Astrocyte (in vitro differentiated cells and primary cell): ENCODE data around the gene RAPSN. TPM values are rescaled to one million over a fixed set of nuclear protein-coding genes. Genes with fewer than 3 reads are reported as not detected.

Experiments used
- DNase-seq: peaks from one replicate; pipeline ENCODE4 v3.0.0-alpha.2; 2010; ENCODE audit warnings: low read depth
- FAIRE-seq: peaks from 2 replicates; lab custom pipeline; 2011; peaks lifted over from hg19 to GRCh38; lab: Jason Lieb, UNC
- H2AFZ ChIP-seq: 2 replicates; pipeline ENCODE4 v1.6.0; 2012; ENCODE audit warnings: low read depth, low read length, inconsistent platforms
- H3K27ac ChIP-seq: 2 replicates; pipeline ENCODE4 v1.5.1; 2011; ENCODE audit warnings: low read depth, low read length, inconsistent platforms
- H3K27me3 ChIP-seq: 2 replicates; pipeline ENCODE4 v1.6.0; 2011; ENCODE audit warnings: low read length, inconsistent platforms; ENCODE audit not compliant: insufficient read depth
- H3K36me3 ChIP-seq: 2 replicates; pipeline ENCODE4 v1.5.1; 2011; ENCODE audit warnings: low read length, inconsistent platforms; ENCODE audit not compliant: insufficient read depth
- H3K4me1 ChIP-seq: 2 replicates; pipeline ENCODE4 v1.5.1; 2011; ENCODE audit warnings: low read length, inconsistent platforms; ENCODE audit not compliant: insufficient read depth
- H3K4me2 ChIP-seq: 2 replicates; pipeline ENCODE4 v1.6.0; 2012; ENCODE audit warnings: low read length, inconsistent platforms
- H3K4me3 ChIP-seq: 2 replicates; pipeline ENCODE4 v1.5.1; 2011; ENCODE audit warnings: low read depth, mild to moderate bottlenecking, low read length, inconsistent platforms; ENCODE audit not compliant: insufficient read depth
- H3K79me2 ChIP-seq: 2 replicates; pipeline ENCODE4 v1.6.0; 2012; ENCODE audit warnings: mild to moderate bottlenecking, low read length, inconsistent platforms; ENCODE audit not compliant: insufficient read depth
- H3K9ac ChIP-seq: 2 replicates; pipeline ENCODE4 v1.6.0; 2012; ENCODE audit warnings: mild to moderate bottlenecking, low read length, inconsistent platforms
- H3K9me3 ChIP-seq: 2 replicates; pipeline ENCODE4 v1.5.1; 2012; ENCODE audit warnings: low read depth, mild to moderate bottlenecking, low read length, inconsistent platforms; ENCODE audit not compliant: insufficient read depth
- H4K20me1 ChIP-seq: 2 replicates; pipeline ENCODE4 v1.6.0; 2012; ENCODE audit warnings: low read length, inconsistent platforms; ENCODE audit not compliant: insufficient read depth
- H3K27ac Mint-ChIP-seq: one replicate; pipeline ENCODE4 v1.8.0; 2021; ENCODE audit warnings: mild to moderate bottlenecking, mixed read lengths; ENCODE audit not compliant: unreplicated experiment
- H3K27me3 Mint-ChIP-seq: one replicate; pipeline ENCODE4 v1.8.0; 2021; ENCODE audit warnings: low read depth, mixed read lengths; ENCODE audit not compliant: unreplicated experiment
- H3K36me3 Mint-ChIP-seq: one replicate; pipeline ENCODE4 v1.8.0; 2021; ENCODE audit warnings: low read depth, mixed read lengths; ENCODE audit not compliant: unreplicated experiment
- H3K4me1 Mint-ChIP-seq: one replicate; pipeline ENCODE4 v1.8.0; 2021; ENCODE audit warnings: low read depth, mixed read lengths; ENCODE audit not compliant: unreplicated experiment
- H3K4me3 Mint-ChIP-seq: one replicate; pipeline ENCODE4 v1.8.0; 2021; ENCODE audit warnings: mild to moderate bottlenecking, moderate library complexity, mixed read lengths; ENCODE audit not compliant: unreplicated experiment
- H3K9me3 Mint-ChIP-seq: one replicate; pipeline ENCODE4 v1.8.0; 2021; ENCODE audit warnings: mild to moderate bottlenecking, mixed read lengths; ENCODE audit not compliant: unreplicated experiment
- EZH2 ChIP-seq: IDR thresholded peaks from 2 replicates; pipeline ENCODE4 v1.6.1; 2012; ENCODE audit warnings: mild to moderate bottlenecking, low read length, inconsistent platforms; ENCODE audit not compliant: insufficient read depth
- total RNA-seq: library from RNA; stranded (reverse); gene quantifications from 2 replicates; pipeline ENCODE4 v1.2.1, GENCODE V29; 2021
- TF ChIP-seq, protein P1 (sequence below): IDR thresholded peaks from 2 replicates; pipeline ENCODE4 v1.5.1; 2011; ENCODE audit warnings: low read depth, mild to moderate bottlenecking, inconsistent platforms, low read length, moderate library complexity; ENCODE audit not compliant: insufficient read depth

The RAPSN gene
- total RNA-seq, 1 donor from 2014 or later, result 0.86 TPM

GRCh38 chr11:47431356-47432083 lies 17.4 kb downstream of the RAPSN start:
- Histone ChIP-seq H3K27ac (no peak overlapping the region), H3K4me1 (peaks cover 5% of the 10 kb centered on the region), H3K4me3 (no peak overlapping the region), H3K4me2 (no peak overlapping the region), H3K36me3 (no peaks in the 10 kb centered on the region), H3K9me3 (no peaks in the 10 kb centered on the region), H2AFZ (no peak overlapping the region), H4K20me1 (no peaks in the 10 kb centered on the region), H3K79me2 (no peaks in the 10 kb centered on the region), H3K9ac (no peak overlapping the region), H3K27me3 (no peaks in the 10 kb centered on the region)
- no peaks in the 10 kb centered on the region for H3K4me1 Mint-ChIP-seq
- H3K4me3 Mint-ChIP-seq, result no peak overlapping the region
- no peaks in the 10 kb centered on the region for H3K9me3 Mint-ChIP-seq
- no peaks in the 10 kb centered on the region for H3K36me3 Mint-ChIP-seq
- H3K27ac Mint-ChIP-seq, result no peak overlapping the region
- TF ChIP-seq, protein P1, sequence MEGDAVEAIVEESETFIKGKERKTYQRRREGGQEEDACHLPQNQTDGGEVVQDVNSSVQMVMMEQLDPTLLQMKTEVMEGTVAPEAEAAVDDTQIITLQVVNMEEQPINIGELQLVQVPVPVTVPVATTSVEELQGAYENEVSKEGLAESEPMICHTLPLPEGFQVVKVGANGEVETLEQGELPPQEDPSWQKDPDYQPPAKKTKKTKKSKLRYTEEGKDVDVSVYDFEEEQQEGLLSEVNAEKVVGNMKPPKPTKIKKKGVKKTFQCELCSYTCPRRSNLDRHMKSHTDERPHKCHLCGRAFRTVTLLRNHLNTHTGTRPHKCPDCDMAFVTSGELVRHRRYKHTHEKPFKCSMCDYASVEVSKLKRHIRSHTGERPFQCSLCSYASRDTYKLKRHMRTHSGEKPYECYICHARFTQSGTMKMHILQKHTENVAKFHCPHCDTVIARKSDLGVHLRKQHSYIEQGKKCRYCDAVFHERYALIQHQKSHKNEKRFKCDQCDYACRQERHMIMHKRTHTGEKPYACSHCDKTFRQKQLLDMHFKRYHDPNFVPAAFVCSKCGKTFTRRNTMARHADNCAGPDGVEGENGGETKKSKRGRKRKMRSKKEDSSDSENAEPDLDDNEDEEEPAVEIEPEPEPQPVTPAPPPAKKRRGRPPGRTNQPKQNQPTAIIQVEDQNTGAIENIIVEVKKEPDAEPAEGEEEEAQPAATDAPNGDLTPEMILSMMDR, result no peak
- no peak for TF ChIP-seq EZH2
- no peak for FAIRE-seq
- DNase-seq, result no peak
- H3K27me3 Mint-ChIP-seq, result no peaks in the 10 kb centered on the region

DNA sequence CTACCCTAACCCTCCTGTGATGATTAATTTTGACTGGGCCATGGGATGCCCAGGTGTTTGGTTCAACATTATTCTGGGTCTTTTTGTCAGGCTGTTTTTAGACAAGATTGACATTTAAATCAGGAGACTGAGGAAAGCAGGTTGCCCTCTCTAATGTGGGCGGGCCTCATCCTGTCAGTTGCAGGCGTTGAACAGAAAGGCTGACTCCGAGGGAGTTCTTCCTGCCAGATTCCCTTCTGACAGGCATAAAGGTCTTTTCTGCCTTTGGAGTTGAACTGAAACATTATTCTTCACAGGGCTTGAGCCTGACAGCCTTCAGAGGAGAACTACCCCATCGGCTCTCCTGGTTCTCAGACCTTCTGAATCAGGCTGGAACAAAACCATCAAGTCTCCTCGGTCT lies 18.4 kb downstream of the RAPSN start:
- H3K36me3 ChIP-seq, result no peaks in the 10 kb centered on the region
- H3K4me1 ChIP-seq, result peaks cover 5% of the 10 kb centered on the region
- no peaks in the 10 kb centered on the region for H4K20me1 ChIP-seq
- no peaks in the 10 kb centered on the region for H3K27me3 Mint-ChIP-seq
- H3K27ac Mint-ChIP-seq, result no peak overlapping the region
- H3K4me3 Mint-ChIP-seq, result no peak overlapping the region
- no peaks in the 10 kb centered on the region for H3K36me3 Mint-ChIP-seq
- H3K4me2 ChIP-seq, result no peak overlapping the region
- DNase-seq, result no peak
- no peaks in the 10 kb centered on the region for H3K9me3 ChIP-seq
- no peaks in the 10 kb centered on the region for H3K27me3 ChIP-seq
- no peak overlapping the region for H2AFZ ChIP-seq
- no peak overlapping the region for H3K9ac ChIP-seq
- H3K9me3 Mint-ChIP-seq, result no peaks in the 10 kb centered on the region
- no peak for FAIRE-seq
- TF ChIP-seq, protein P1, result no peak
- no peak overlapping the region for H3K27ac ChIP-seq
- H3K4me3 ChIP-seq, result no peak overlapping the region
- H3K79me2 ChIP-seq, result peaks cover 7% of the 10 kb centered on the region
- H3K4me1 Mint-ChIP-seq, result peaks cover 3% of the 10 kb centered on the region
